Vagina (tissue), 2 donors: ENCODE data around the gene RGS2. TPM values are rescaled to one million over a fixed set of nuclear protein-coding genes. Genes with fewer than 3 reads are reported as not detected.

Source experiments
- DNase-seq, 2 donors: peaks; one replicate each; pipeline ENCODE4 v3.0.0-alpha.2; 2017; ENCODE audit errors: extremely low spot score in 2 of 2
- H3K27ac ChIP-seq: fragments of 200-600 bp; sonication (generic); one replicate; pipeline ENCODE4 v1.5.1; 2019
- H3K27me3 ChIP-seq: fragments of 200-600 bp; sonication (generic); one replicate; pipeline ENCODE4 v1.5.1; 2019
- H3K36me3 ChIP-seq, 2 donors: fragments of 200-600 bp; sonication (generic); one replicate each; pipeline ENCODE4 v1.5.1; 2017 to 2019
- H3K4me1 ChIP-seq: fragments of 200-600 bp; sonication (generic); one replicate; pipeline ENCODE4 v1.5.1; 2019
- H3K4me3 ChIP-seq, 2 donors: fragments of 200-600 bp; sonication (generic); 1 replicate in 1 of 2; 2 replicates in 1 of 2; pipeline ENCODE4 v1.5.1; 2016 to 2019
- H3K9me3 ChIP-seq: fragments of 200-600 bp; sonication (generic); one replicate; pipeline ENCODE4 v1.5.1; 2019
- POLR2A ChIP-seq, 2 donors: fragments of 450-650 bp; IDR thresholded peaks; one replicate each; pipeline ENCODE4 v1.6.1; 2017; ENCODE audit warnings: antibody characterized with exemption in 2 of 2, mild to moderate bottlenecking in 2 of 2, moderate library complexity in 2 of 2
- POLR2AphosphoS5 ChIP-seq, 2 donors: sonication (generic); formaldehyde crosslinking; IDR thresholded peaks; one replicate each; pipeline ENCODE4 v1.9.0; 2017; ENCODE audit warnings: antibody characterized with exemption in 2 of 2, mild to moderate bottlenecking in 2 of 2, low read depth in 1 of 2; ENCODE audit not compliant: insufficient read depth in 1 of 2
- intact Hi-C: fragments of 100-400 bp; cut with DNase I; formaldehyde crosslinking; loops from one replicate; pipeline ENCODE4 v1.15.1; 2023
- total RNA-seq: library from RNA; depleted of rRNA; stranded (reverse); fragments of >200 nt; gene quantifications from one replicate; pipeline ENCODE4 v1.2.3, GENCODE V29; 2016
- TF ChIP-seq, protein P1 (sequence below), 3 experiments: fragments of 450-650 bp in 2 of 3; fragments of 200-600 bp in 1 of 3; sonication (generic) in 1 of 3; IDR thresholded peaks; one replicate each; pipeline ENCODE4 v1.5.1; 2017 to 2019; ENCODE audit warnings: antibody characterized with exemption in 3 of 3, mild to moderate bottlenecking in 2 of 3, moderate library complexity in 2 of 3

Gene RGS2
- total RNA-seq, 1 donor from 2014 or later, result 100 TPM

DNA sequence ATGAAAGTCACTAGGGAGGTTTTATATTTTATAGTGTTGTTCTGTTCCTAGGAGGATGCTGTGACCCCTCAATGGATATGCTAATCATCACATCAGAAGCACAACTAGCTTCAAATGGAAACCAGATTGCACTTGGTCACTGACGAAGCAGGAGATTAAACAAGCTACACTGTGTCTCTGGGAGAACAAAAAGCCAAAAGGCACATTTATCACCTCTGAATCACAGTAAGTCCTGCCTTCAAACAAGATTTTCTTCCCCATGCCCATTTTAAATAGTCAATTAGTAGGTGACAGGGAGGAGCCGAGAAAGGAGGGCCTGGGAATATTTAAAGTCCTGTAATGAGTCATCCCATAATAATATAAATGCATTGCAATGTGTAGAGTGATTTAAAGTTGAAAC, 38.1 kb downstream of the RGS2 start:
- TF ChIP-seq POLR2A (IDR thresholded peaks at IDR 0.05) (no peak), POLR2AphosphoS5 (IDR thresholded peaks at IDR 0.05; ENCODE audit: insufficient read depth in 1 of 2, low read depth in 1 of 2) (no peak)
- DNase-seq, result no peak
- Histone ChIP-seq H3K9me3 (no peaks in the 10 kb centered on the region), H3K27ac (no peak overlapping the region), H3K4me1 (no peaks in the 10 kb centered on the region), H3K4me3 (no peak overlapping the region), H3K36me3 (no peaks in the 10 kb centered on the region), H3K27me3 (no peaks in the 10 kb centered on the region)
- intact Hi-C loops, result no loop called here

DNA sequence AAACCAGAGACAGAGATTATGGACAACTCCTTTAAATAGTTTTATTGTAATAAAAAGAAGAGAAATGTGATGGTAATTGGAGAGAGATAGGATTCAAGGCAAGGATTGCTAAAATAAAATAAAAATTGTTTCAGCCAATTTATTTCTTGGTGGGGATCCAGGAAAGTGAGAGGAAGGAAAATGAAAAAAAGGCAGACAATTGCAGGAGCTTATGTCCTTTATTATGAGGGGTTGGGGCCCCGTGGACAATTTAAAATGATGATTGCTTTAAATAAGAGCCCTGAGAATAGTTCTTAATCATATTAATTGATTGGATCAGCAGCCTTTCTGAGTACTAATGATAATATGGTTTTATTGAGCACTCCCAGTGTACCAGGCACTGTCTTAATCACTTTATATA, 40.2 kb downstream of the RGS2 start:
- Histone ChIP-seq H3K27ac (no peak overlapping the region), H3K9me3 (no peaks in the 10 kb centered on the region), H3K27me3 (no peaks in the 10 kb centered on the region), H3K36me3 (no peaks in the 10 kb centered on the region), H3K4me3 (no peak overlapping the region), H3K4me1 (no peaks in the 10 kb centered on the region)
- TF ChIP-seq, protein P1, sequence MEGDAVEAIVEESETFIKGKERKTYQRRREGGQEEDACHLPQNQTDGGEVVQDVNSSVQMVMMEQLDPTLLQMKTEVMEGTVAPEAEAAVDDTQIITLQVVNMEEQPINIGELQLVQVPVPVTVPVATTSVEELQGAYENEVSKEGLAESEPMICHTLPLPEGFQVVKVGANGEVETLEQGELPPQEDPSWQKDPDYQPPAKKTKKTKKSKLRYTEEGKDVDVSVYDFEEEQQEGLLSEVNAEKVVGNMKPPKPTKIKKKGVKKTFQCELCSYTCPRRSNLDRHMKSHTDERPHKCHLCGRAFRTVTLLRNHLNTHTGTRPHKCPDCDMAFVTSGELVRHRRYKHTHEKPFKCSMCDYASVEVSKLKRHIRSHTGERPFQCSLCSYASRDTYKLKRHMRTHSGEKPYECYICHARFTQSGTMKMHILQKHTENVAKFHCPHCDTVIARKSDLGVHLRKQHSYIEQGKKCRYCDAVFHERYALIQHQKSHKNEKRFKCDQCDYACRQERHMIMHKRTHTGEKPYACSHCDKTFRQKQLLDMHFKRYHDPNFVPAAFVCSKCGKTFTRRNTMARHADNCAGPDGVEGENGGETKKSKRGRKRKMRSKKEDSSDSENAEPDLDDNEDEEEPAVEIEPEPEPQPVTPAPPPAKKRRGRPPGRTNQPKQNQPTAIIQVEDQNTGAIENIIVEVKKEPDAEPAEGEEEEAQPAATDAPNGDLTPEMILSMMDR (IDR thresholded peaks at IDR 0.05), result no peak
- no peak for TF ChIP-seq POLR2A (IDR thresholded peaks at IDR 0.05)
- TF ChIP-seq POLR2AphosphoS5 (IDR thresholded peaks at IDR 0.05; ENCODE audit: insufficient read depth in 1 of 2, low read depth in 1 of 2), result no peak
- intact Hi-C loops, result no loop called here
- DNase-seq, result no peak

DNA sequence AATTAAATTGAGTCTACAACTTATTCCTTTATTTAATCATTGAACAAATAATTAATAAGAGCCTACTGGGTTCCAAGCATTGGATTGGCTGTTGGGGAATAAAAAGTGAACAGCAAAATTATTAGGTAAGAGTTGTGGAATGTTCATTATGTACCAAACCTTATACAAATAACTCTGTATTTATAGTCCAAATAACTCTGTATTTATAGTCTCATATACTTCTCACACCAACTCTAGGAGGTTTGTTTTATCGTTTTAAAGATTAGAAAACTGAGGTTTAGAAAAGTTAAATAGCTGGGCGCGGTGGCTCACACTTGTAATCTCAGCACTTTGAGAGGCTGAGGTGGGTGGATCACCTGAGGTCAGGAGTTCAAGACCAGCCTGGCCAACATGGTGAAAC, 40.6 kb downstream of the RGS2 start:
- H3K27me3 ChIP-seq, result no peaks in the 10 kb centered on the region
- H3K36me3 ChIP-seq, result no peaks in the 10 kb centered on the region
- intact Hi-C loops, result no loop called here
- H3K4me3 ChIP-seq, result no peak overlapping the region
- H3K4me1 ChIP-seq, result no peaks in the 10 kb centered on the region
- no peaks in the 10 kb centered on the region for H3K9me3 ChIP-seq
- DNase-seq, result no peak
- TF ChIP-seq POLR2A (IDR thresholded peaks at IDR 0.05) (no peak), POLR2AphosphoS5 (IDR thresholded peaks at IDR 0.05; ENCODE audit: insufficient read depth in 1 of 2, low read depth in 1 of 2) (no peak)
- TF ChIP-seq, protein P1 (IDR thresholded peaks at IDR 0.05), result no peak
- H3K27ac ChIP-seq, result no peak overlapping the region

DNA sequence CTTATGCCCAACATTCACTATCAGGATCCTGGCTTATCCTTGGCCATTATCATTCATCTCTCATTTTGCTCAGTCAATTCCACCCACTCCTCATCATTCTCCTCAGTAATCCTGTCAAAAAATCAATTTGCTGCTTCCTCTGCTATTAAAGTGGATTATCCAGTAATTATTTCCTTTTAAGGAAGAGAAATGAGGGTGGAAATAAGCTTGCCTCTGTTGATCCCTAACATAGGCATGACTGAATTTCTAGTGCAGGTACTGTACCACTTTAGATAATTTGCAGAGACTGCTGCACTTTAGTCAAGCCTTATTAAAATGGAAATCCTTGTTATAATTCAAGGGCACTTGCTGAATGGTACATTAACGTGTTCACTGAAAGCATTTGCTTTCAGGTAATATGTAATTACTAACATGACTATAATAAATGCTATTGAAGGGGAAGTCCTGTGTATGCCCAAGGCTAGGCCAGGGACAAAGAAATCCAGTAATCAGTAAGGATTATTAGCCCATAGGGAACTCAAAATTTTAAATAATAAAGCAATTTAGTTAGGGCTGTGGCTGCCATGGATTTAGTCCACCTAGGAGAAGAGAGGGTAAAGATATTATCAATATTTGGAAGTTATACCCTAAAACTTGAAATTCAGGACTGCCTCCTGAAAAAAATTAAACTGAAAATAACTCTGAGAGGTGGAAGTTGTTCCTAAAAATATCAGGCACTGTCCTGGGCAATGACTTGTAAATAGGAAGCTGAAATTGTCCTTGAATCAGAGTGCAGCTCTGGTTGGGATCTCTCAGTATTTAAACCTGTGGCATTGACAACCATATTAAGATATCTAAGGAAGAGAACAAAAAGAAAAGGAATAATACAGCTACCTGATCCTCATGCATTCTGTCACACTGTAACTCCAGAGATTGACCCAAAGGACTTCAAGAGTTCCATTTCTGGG, 43.4 kb downstream of the RGS2 start:
- TF ChIP-seq POLR2A (IDR thresholded peaks at IDR 0.05) (no peak), POLR2AphosphoS5 (IDR thresholded peaks at IDR 0.05; ENCODE audit: insufficient read depth in 1 of 2, low read depth in 1 of 2) (no peak)
- TF ChIP-seq, protein P1 (IDR thresholded peaks at IDR 0.05), result no peak
- H3K4me3 ChIP-seq, result no peak overlapping the region
- H3K4me1 ChIP-seq, result no peaks in the 10 kb centered on the region
- H3K36me3 ChIP-seq, result no peaks in the 10 kb centered on the region
- H3K9me3 ChIP-seq, result no peaks in the 10 kb centered on the region
- no peaks in the 10 kb centered on the region for H3K27me3 ChIP-seq
- intact Hi-C loops, result no loop called here
- no peak for DNase-seq
- H3K27ac ChIP-seq, result no peak overlapping the region

DNA sequence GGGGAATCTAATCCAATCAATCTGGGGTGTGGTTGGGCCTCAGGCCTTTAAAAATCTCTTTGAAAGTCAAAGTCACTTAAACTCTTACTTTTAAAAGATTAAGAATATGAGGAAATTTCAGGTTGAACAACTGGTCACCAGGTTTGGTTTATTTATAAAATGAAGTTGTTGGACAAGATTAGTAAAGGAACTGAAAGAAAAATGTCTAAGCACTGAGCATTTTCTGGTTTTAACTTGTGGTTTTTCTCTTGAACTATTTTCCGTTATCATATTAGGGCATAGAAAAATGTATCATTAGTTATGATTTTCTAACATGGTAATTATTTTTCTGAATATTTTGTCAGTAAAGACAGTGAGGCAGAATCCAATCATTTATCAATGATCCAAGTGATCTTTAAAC, 49.6 kb downstream of the RGS2 start:
- intact Hi-C loops, result no loop called here
- no peak for DNase-seq
- no peaks in the 10 kb centered on the region for H3K36me3 ChIP-seq
- H3K27me3 ChIP-seq, result no peaks in the 10 kb centered on the region
- TF ChIP-seq, protein P1 (IDR thresholded peaks at IDR 0.05), result no peak
- no peak for TF ChIP-seq POLR2A (IDR thresholded peaks at IDR 0.05)
- no peak for TF ChIP-seq POLR2AphosphoS5 (IDR thresholded peaks at IDR 0.05; ENCODE audit: insufficient read depth in 1 of 2, low read depth in 1 of 2)
- H3K27ac ChIP-seq, result no peak overlapping the region
- H3K4me1 ChIP-seq, result no peaks in the 10 kb centered on the region
- H3K4me3 ChIP-seq, result no peak overlapping the region
- no peaks in the 10 kb centered on the region for H3K9me3 ChIP-seq
